Sigmoid colon (tissue), 4 donors: Measurements from ENCODE around the gene PCDHGA1.

Source experiments
- CTCF ChIP-seq, 4 experiments: fragments of 450-650 bp in 3 of 4; fragments of 200-600 bp in 1 of 4; IDR thresholded peaks; one replicate each; pipeline ENCODE4 v1.5.1; 2016 to 2019; ENCODE audit warnings: antibody characterized with exemption in 4 of 4, mild to moderate bottlenecking in 3 of 4, moderate library complexity in 2 of 4
- EP300 ChIP-seq, 4 donors: sonication (generic); formaldehyde crosslinking; IDR thresholded peaks; one replicate each; pipeline ENCODE4 v1.6.1; 2017; ENCODE audit warnings: antibody characterized with exemption in 4 of 4

- no peak for TF ChIP-seq CTCF (IDR thresholded peaks at IDR 0.05)
- TF ChIP-seq EP300 (IDR thresholded peaks at IDR 0.05), result no peak
Measured at GRCh38 chr5:141511771-141512325, 181.5 kb downstream of the PCDHGA1 start.
